Mucosa of stomach (tissue), 1 donor: ENCODE data around the gene PLXNB3.

Experiments used
- H3K27me3 ChIP-seq: one replicate; pipeline ENCODE4 v1.7.0; 2013; ENCODE audit warnings: mild to moderate bottlenecking, low read length; ENCODE audit not compliant: control insufficient read depth, insufficient read depth
- H3K36me3 ChIP-seq: one replicate; pipeline ENCODE4 v1.7.0; 2013; ENCODE audit warnings: low read length; ENCODE audit not compliant: control insufficient read depth, insufficient read depth
- H3K4me1 ChIP-seq: one replicate; pipeline ENCODE4 v1.7.0; 2013; ENCODE audit warnings: mild to moderate bottlenecking, low read length; ENCODE audit not compliant: control insufficient read depth, insufficient read depth
- H3K4me3 ChIP-seq: one replicate; pipeline ENCODE4 v1.7.0; 2013; ENCODE audit warnings: low read length
- H3K9ac ChIP-seq: one replicate; pipeline ENCODE4 v1.7.0; 2013; ENCODE audit warnings: mild to moderate bottlenecking, low read length, moderate library complexity
- H3K9me3 ChIP-seq: one replicate; pipeline ENCODE4 v1.7.0; 2013; ENCODE audit warnings: mild to moderate bottlenecking, low read length, moderate library complexity; ENCODE audit not compliant: control insufficient read depth
- donor health status: Pancreatic carcinoma.

Gene PLXNB3

DNA sequence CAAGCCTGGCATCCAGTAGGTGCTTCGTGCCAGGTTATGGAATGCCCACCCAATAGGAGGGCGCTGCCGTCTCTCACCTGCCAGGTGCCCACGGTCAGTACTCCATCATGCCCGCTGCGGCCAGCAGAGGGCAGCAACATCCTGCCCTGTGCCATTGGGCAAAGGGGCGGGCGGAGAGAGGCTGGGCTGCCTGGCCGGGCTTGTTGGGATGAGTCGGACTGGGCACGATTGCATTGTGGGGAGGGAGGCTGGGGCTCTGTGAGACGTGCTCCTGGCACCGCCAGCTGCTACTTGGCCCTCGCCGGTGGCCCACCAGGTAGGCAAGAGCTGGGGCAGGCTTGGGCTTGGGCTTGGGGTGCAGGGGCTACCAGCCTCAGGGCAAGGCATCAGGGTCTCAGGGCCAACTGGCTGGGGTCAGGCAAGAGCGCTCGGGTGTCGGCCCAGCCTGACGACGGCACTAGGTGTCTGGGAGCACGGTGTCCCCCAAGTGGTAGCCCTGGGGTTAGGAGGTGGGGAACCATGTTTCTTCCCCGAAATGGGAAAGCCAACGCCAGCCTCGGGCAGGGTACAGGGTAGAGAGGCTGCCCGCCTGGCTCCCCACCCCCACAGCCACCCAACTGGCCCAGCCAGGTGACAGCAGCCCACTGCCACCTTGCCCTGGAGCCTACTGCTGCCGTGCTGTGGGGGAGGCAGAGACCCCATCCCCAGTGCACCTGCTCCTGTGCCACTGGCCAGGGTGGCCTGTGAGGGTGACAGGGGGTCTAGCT, at the start of gene PLXNB3:
Gene PLXNB3 (plus strand): TSS at position 261 of the 767 bp plus-strand sequence. CDS start 1,287 bp downstream, outside the sequence.
- no peaks in the 10 kb centered on the region for H3K9me3 ChIP-seq
- H3K4me1 ChIP-seq, result peaks cover 10% of the 10 kb centered on the region
- no peaks in the 10 kb centered on the region for H3K27me3 ChIP-seq
- no peaks in the 10 kb centered on the region for H3K36me3 ChIP-seq
- peak within 1 kb of the TSS; percentile 22 for H3K9ac ChIP-seq
- H3K4me3 ChIP-seq, result no peak within 1 kb of the TSS

DNA sequence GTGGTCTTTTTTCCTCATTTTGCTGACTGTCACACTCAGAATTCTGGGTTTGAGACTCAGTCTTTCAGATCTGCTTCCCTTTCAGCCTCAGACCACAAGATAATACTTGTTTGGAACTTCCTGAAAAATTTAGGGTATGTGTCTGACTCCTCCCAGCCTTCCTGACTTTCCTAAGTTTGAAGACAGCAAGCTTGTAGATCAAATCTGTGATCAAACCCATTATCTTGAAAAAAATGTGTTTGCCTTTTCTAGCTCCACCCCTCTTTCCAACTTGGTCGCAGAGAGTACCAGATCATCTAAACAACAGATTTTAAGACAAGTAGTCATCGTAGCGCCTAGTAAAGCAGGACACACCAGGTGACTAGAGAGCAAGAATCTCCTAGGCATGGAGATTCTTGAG, 49.8 kb upstream of the PLXNB3 start:
- no peak overlapping the region for H3K9ac ChIP-seq
- H3K9me3 ChIP-seq, result no peaks in the 10 kb centered on the region
- no peaks in the 10 kb centered on the region for H3K4me1 ChIP-seq
- no peaks in the 10 kb centered on the region for H3K36me3 ChIP-seq
- no peaks in the 10 kb centered on the region for H3K27me3 ChIP-seq
- H3K4me3 ChIP-seq, result no peak overlapping the region

DNA sequence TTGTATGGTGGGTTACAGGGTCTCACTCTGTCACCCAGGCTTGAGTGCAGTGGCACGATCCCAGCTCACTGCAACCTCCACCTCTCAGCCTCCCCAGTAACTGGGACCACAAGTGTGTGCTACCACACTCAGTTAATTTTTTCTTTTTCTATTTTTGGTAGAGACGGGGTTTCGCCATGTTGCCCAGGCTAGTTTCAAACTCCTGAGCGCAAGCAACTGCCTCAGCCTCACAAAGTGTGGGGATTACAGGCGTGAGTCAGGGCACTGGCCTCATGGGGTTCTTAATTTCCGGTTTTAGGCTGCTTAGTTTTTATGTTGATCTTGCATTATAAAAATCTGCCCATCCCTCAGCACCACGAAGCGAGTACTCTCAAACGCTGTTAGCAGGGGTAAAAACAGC, 46.6 kb upstream of the PLXNB3 start:
- Histone ChIP-seq H3K9ac (no peak overlapping the region), H3K4me3 (no peak overlapping the region), H3K4me1 (peaks cover 6% of the 10 kb centered on the region), H3K36me3 (no peaks in the 10 kb centered on the region), H3K9me3 (no peaks in the 10 kb centered on the region), H3K27me3 (no peaks in the 10 kb centered on the region)

DNA sequence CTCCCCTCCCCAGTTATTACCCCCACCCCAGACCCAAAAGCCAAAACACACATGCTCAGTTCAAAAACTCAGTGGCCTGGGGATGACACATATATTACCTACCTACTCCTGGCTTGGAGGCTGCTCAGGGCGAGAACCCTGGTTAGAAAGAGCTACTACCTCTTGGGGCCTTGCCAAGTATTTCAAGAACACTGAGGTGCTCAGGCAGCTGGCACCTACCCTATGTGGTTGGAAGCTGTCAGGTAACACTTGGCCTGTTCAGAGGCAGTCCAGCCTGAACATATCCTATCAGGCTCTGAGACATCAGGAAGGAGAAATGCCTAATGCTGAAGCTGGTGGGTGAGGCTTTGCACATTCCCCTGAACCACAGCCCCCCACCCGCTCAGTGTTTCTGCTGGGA, 44.8 kb upstream of the PLXNB3 start:
- no peaks in the 10 kb centered on the region for H3K36me3 ChIP-seq
- H3K9me3 ChIP-seq, result no peaks in the 10 kb centered on the region
- H3K4me3 ChIP-seq, result no peak overlapping the region
- H3K27me3 ChIP-seq, result no peaks in the 10 kb centered on the region
- H3K4me1 ChIP-seq, result peaks cover 6% of the 10 kb centered on the region
- no peak overlapping the region for H3K9ac ChIP-seq

DNA sequence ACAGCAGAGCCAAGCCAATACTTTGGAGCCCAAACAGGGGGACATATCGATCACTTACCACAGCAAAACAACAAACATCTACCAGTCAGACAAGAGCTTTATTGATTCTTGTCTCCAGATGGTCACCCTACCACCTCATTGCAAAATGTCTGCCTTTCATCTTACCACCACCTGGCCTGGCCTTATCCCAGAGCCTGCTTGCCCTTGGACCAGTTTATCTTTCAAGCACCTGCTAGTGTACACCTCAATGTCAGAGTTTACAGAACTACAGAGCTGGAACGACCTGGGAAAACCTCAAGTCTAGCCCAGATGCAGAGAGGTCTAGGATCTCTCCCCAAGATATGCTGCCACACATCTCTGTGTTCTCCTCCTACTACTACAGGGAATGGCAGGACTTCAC, 44.3 kb upstream of the PLXNB3 start:
- Histone ChIP-seq H3K36me3 (no peaks in the 10 kb centered on the region), H3K9me3 (no peaks in the 10 kb centered on the region), H3K4me3 (no peak overlapping the region), H3K27me3 (no peaks in the 10 kb centered on the region), H3K4me1 (peaks cover 6% of the 10 kb centered on the region), H3K9ac (no peak overlapping the region)

DNA sequence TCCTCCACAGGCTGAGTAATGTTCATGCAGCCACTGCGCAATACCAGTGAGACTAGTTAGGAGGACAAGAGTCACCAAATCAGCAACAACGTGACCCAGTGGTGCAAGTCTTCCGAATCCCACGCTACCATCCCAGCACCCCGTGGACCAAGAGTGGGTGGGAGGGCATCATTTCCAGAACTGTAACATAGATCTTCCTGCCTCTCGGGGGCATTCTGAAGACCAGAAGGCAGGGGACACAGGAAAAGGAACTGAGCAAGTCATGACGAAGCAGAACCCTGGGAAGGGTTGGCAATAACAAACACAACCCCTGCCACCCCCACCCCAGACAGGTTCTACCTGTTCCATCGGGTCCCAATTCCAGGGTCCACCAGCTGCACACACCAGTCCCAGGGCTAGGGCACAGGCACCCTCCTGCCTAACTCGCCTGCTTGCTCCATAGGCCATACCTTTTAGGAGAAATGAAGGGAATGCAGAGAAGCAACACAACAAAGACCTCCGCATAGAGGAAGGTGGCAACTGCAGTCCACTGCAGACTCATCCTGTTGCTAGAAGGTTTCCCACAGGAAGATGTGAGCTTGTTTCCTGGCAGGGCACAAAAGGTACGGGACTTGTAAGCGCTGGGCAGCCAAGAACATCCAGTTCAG, 41.2 kb upstream of the PLXNB3 start:
- no peaks in the 10 kb centered on the region for H3K9me3 ChIP-seq
- H3K9ac ChIP-seq, result peak overlapping the region; percentile 68
- no peaks in the 10 kb centered on the region for H3K36me3 ChIP-seq
- no peaks in the 10 kb centered on the region for H3K27me3 ChIP-seq
- H3K4me3 ChIP-seq, result no peak overlapping the region
- peaks cover 33% of the 10 kb centered on the region for H3K4me1 ChIP-seq

DNA sequence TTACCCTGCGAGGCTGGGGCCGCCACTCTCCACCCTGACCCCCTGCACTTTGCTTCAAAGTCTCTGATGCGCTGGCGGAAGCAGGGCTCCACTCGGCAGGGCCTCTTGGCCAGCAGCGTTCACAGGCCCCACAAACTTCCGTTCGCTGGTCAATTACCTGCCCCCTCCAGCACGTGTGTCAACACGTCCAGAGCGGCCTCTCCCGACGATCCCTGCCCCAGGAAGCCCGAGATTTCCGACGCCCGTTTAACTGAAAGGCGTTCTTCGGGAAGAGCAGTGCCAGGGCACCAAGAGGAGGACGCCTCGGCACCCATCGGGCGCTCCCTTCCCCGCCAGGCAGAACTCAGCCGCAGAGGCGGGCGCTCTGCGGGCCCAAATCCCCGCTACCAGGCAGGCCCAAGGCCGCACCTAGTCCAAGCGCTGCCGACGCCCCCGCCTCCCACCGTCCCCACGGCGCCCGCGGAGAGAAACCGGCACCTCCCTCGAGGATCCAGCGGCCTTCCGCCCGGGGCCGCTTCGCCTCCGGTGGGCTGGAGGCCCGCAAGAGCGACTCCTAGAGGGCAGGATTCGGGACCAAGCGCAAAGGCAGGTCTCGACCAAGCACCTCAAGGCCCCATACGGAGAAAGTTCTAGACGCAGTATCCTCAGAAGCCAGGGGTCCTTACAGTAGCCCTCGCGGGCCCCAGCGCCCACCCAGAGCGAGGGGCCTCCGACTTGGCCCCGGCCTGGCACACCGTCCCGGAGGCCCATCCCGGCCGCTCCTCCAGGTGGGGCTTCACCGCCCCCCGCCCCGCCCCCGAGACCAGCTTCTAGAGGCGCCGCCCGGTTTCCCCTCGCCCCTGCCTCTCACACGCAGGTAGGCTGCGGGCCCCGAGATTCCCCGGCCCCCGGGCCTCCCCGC, 40.4 kb upstream of the PLXNB3 start:
- H3K27me3 ChIP-seq, result no peaks in the 10 kb centered on the region
- H3K4me1 ChIP-seq, result peaks cover 37% of the 10 kb centered on the region
- no peak overlapping the region for H3K4me3 ChIP-seq
- H3K36me3 ChIP-seq, result no peaks in the 10 kb centered on the region
- peak overlapping the region; percentile 68 for H3K9ac ChIP-seq
- no peaks in the 10 kb centered on the region for H3K9me3 ChIP-seq

DNA sequence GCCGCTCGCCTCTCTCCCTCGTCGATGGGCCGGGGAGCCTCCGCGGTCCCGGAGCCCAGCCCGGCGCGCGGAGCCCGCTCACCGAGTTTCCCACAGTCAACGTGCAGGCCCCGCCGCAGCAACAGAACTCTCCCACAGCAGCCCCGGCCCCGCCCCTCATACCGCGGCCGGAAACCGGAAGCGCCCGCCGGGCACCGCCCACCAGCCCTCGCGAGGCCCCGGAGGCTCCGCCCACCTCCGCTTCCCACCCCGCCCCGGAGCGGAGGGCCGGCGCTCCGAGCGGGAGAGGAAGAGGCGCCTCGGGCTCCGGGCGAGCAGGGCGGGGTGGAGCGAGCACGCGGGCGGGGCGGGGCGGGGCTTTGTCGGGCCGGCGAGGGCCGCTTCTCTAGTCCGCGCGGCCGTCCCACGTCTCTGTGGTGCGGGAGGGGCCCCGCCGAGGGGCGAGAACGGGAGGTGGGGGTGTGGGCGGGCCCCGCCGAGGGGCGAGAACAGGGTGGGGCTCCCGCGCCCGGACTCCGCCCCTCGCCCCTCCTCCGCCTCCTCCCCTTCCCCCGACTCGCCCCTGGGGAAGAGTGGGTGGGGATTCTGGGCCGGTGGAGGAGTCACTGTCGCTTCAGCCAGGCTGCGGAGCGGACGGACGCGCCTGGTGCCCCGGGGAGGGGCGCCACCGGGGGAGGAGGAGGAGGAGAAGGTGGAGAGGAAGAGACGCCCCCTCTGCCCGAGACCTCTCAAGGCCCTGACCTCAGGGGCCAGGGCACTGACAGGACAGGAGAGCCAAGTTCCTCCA, 39.6 kb upstream of the PLXNB3 start, which contains the start of the genes ABCD1 and BCAP31:
Gene ABCD1 (plus strand): TSS at position 605 of the 787 bp plus-strand sequence. CDS start 411 bp downstream, outside the sequence.
Gene BCAP31 (minus strand): TSS at position 136 of the 787 bp plus-strand sequence. CDS start 1,143 bp downstream, outside the sequence.
- Histone ChIP-seq H3K9ac (peak within 1 kb of the TSS; percentile 68), H3K9me3 (no peaks in the 10 kb centered on the region), H3K4me1 (peaks cover 37% of the 10 kb centered on the region), H3K36me3 (no peaks in the 10 kb centered on the region), H3K27me3 (no peaks in the 10 kb centered on the region), H3K4me3 (no peak within 1 kb of the TSS)

DNA sequence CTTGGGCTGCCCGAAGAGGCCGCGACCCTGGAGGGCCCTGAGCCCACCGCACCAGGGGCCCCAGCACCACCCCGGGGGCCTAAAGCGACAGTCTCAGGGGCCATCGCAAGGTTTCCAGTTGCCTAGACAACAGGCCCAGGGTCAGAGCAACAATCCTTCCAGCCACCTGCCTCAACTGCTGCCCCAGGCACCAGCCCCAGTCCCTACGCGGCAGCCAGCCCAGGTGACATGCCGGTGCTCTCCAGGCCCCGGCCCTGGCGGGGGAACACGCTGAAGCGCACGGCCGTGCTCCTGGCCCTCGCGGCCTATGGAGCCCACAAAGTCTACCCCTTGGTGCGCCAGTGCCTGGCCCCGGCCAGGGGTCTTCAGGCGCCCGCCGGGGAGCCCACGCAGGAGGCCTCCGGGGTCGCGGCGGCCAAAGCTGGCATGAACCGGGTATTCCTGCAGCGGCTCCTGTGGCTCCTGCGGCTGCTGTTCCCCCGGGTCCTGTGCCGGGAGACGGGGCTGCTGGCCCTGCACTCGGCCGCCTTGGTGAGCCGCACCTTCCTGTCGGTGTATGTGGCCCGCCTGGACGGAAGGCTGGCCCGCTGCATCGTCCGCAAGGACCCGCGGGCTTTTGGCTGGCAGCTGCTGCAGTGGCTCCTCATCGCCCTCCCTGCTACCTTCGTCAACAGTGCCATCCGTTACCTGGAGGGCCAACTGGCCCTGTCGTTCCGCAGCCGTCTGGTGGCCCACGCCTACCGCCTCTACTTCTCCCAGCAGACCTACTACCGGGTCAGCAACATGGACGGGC, 38.8 kb upstream of the PLXNB3 start:
- peaks cover 37% of the 10 kb centered on the region for H3K4me1 ChIP-seq
- H3K9ac ChIP-seq, result peak overlapping the region; percentile 41

DNA sequence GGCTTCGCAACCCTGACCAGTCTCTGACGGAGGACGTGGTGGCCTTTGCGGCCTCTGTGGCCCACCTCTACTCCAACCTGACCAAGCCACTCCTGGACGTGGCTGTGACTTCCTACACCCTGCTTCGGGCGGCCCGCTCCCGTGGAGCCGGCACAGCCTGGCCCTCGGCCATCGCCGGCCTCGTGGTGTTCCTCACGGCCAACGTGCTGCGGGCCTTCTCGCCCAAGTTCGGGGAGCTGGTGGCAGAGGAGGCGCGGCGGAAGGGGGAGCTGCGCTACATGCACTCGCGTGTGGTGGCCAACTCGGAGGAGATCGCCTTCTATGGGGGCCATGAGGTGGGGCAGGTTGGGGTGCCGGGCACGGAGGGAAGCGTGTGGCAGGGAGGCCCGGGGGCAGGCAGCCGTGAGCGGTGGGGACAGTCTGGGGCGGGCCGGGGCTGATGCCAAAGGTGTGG, 38.2 kb upstream of the PLXNB3 start:
- Histone ChIP-seq H3K36me3 (no peaks in the 10 kb centered on the region), H3K4me3 (no peak overlapping the region), H3K9me3 (no peaks in the 10 kb centered on the region), H3K4me1 (peaks cover 37% of the 10 kb centered on the region), H3K9ac (no peak overlapping the region), H3K27me3 (no peaks in the 10 kb centered on the region)

More for the DNA sequence above, 38.8 kb upstream of the PLXNB3 start:
- H3K4me3 ChIP-seq, result no peak overlapping the region
- no peaks in the 10 kb centered on the region for H3K9me3 ChIP-seq
- no peaks in the 10 kb centered on the region for H3K36me3 ChIP-seq
- H3K27me3 ChIP-seq, result no peaks in the 10 kb centered on the region
